H1 (cell line): ENCODE measurements around the gene TGFB3.
"Not testable (repeated sequence)": the region's sequence is repeated elsewhere in the genome, so short reads cannot be mapped to it uniquely, and the experiment has no call there.

ENCODE experiments used
- EP300 ChIP-seq, 2 experiments: IDR thresholded peaks; 1 replicate in 1 of 2; 2 replicates in 1 of 2; pipeline ENCODE4 v1.6.1; 2011 to 2012; ENCODE audit warnings: low read depth in 2 of 2, low read length in 2 of 2, mild to moderate bottlenecking in 2 of 2, borderline replicate concordance in 1 of 2, inconsistent platforms in 1 of 2, moderate library complexity in 1 of 2
- HDAC2 ChIP-seq, 2 experiments: fragments of 300-600 bp in 1 of 2; sonication (generic) in 1 of 2; IDR thresholded peaks; 2 replicates each; pipeline ENCODE4 v1.6.1; 2011 to 2012; ENCODE audit warnings: low read depth in 2 of 2, low read length in 2 of 2, mild to moderate bottlenecking in 2 of 2, moderate library complexity in 2 of 2, borderline replicate concordance in 1 of 2, inconsistent platforms in 1 of 2
- JUND ChIP-seq: IDR thresholded peaks from 2 replicates; pipeline ENCODE4 v1.6.1; 2011; ENCODE audit warnings: mild to moderate bottlenecking, improper control_type of control experiment, low read length
- KDM5A ChIP-seq: fragments of 200-600 bp; IDR thresholded peaks from 2 replicates; pipeline ENCODE4 v1.7.1; 2012; ENCODE audit warnings: mild to moderate bottlenecking, low read length, inconsistent platforms, mixed read lengths
- POLR2A ChIP-seq, 2 experiments: IDR thresholded peaks; 1 replicate in 1 of 2; 2 replicates in 1 of 2; pipeline ENCODE4 v1.6.1; 2011; ENCODE audit warnings: low read depth in 2 of 2, low read length in 2 of 2, mild to moderate bottlenecking in 2 of 2; ENCODE audit errors: control extremely low read depth in 1 of 2
- RAD21 ChIP-seq, 2 experiments: IDR thresholded peaks in 1 of 2; conservative IDR thresholded peaks in 1 of 2; 2 replicates each; pipeline ENCODE4 v1.6.1; 2011; ENCODE audit warnings: low read depth in 2 of 2, low read length in 2 of 2, improper control_type of control experiment in 1 of 2, inconsistent platforms in 1 of 2, mild to moderate bottlenecking in 1 of 2, moderate library complexity in 1 of 2
- RBBP5 ChIP-seq: IDR thresholded peaks from 2 replicates; pipeline ENCODE4 v1.7.1; 2012; ENCODE audit warnings: low read depth, mild to moderate bottlenecking, inconsistent platforms, low read length, moderate library complexity, borderline replicate concordance
- RFX5 ChIP-seq: IDR thresholded peaks from 2 replicates; pipeline ENCODE4 v1.6.1; 2011; ENCODE audit warnings: low read depth, low read length, improper control_type of control experiment, borderline replicate concordance
- SUZ12 ChIP-seq: fragments of 200-600 bp; sonication (generic); IDR thresholded peaks from 2 replicates; pipeline ENCODE4 v1.6.1; 2012; ENCODE audit warnings: mild to moderate bottlenecking, inconsistent platforms, low read length, moderate library complexity, mixed read lengths
- YY1 ChIP-seq: IDR thresholded peaks from 2 replicates; pipeline ENCODE4 v1.6.1; 2011; ENCODE audit warnings: low read depth, mild to moderate bottlenecking, low read length
- TF ChIP-seq, protein P1 (sequence below), 3 experiments: IDR thresholded peaks; 1 replicate in 2 of 3; 2 replicates in 1 of 3; pipeline versions ENCODE4 v1.5.1 to v1.6.1; 2011; ENCODE audit warnings: low read length in 3 of 3, mild to moderate bottlenecking in 3 of 3, inconsistent platforms in 2 of 3, low read depth in 1 of 3, moderate library complexity in 1 of 3; ENCODE audit not compliant: insufficient read depth in 1 of 3; ENCODE audit errors: control extremely low read depth in 1 of 3
- TF ChIP-seq, protein P2 (sequence below): IDR thresholded peaks from 2 replicates; pipeline ENCODE4 v1.6.1; 2012; ENCODE audit warnings: inconsistent platforms

DNA sequence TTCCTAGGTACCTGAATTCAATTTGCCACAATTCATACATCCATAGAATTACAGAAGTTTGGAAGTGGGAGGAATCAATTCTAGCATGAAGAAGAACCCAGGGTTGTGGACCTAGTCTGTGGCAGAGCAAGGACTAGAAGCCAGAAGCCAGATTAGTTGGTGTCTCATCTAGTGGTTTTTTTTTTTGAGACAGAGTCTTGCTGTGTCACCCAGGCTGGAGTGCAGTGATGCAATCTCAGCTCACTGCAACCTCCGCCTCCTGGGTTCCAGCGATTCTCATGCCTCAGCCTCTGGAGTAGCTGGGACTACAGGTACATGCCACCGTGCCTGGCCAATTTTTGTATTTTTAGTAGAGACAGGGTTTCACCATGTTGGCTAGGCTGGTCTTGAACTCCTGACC, 27.8 kb upstream of the TGFB3 start:
- TF ChIP-seq RBBP5; KDM5A; RAD21 (IDR thresholded peaks at IDR 0.05 in 1 of 2, conservative IDR thresholded peaks at IDR 0.05 in 1 of 2; ENCODE audit: low read depth in 2 of 2, low read length in 2 of 2); HDAC2 (IDR thresholded peaks at IDR 0.05; ENCODE audit: borderline replicate concordance in 1 of 2, low read depth in 2 of 2, low read length in 2 of 2); POLR2A (IDR thresholded peaks at IDR 0.05; ENCODE audit: control extremely low read depth in 1 of 2, low read depth in 2 of 2, low read length in 2 of 2); SUZ12; JUND; YY1; RFX5; EP300 (IDR thresholded peaks at IDR 0.05; ENCODE audit: borderline replicate concordance in 1 of 2, low read depth in 2 of 2, low read length in 2 of 2): not testable (repeated sequence)
- TF ChIP-seq, protein P1, sequence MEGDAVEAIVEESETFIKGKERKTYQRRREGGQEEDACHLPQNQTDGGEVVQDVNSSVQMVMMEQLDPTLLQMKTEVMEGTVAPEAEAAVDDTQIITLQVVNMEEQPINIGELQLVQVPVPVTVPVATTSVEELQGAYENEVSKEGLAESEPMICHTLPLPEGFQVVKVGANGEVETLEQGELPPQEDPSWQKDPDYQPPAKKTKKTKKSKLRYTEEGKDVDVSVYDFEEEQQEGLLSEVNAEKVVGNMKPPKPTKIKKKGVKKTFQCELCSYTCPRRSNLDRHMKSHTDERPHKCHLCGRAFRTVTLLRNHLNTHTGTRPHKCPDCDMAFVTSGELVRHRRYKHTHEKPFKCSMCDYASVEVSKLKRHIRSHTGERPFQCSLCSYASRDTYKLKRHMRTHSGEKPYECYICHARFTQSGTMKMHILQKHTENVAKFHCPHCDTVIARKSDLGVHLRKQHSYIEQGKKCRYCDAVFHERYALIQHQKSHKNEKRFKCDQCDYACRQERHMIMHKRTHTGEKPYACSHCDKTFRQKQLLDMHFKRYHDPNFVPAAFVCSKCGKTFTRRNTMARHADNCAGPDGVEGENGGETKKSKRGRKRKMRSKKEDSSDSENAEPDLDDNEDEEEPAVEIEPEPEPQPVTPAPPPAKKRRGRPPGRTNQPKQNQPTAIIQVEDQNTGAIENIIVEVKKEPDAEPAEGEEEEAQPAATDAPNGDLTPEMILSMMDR (IDR thresholded peaks at IDR 0.05; ENCODE audit: control extremely low read depth in 1 of 3, insufficient read depth in 1 of 3, low read depth in 1 of 3, low read length in 3 of 3) = not testable (repeated sequence)
- TF ChIP-seq, protein P2, sequence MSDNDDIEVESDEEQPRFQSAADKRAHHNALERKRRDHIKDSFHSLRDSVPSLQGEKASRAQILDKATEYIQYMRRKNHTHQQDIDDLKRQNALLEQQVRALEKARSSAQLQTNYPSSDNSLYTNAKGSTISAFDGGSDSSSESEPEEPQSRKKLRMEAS = not testable (repeated sequence)
